HG02678 (cell line): ENCODE measurements around the gene PARD6B.

Experiments
- ATAC-seq: cut with Tn5 transposase; IDR thresholded peaks from one replicate; pipeline ENCODE4 v1.9.1; 2021; ENCODE audit warnings: mild to moderate bottlenecking, moderate library complexity; ENCODE audit not compliant: unreplicated experiment

PARD6B gene

DNA sequence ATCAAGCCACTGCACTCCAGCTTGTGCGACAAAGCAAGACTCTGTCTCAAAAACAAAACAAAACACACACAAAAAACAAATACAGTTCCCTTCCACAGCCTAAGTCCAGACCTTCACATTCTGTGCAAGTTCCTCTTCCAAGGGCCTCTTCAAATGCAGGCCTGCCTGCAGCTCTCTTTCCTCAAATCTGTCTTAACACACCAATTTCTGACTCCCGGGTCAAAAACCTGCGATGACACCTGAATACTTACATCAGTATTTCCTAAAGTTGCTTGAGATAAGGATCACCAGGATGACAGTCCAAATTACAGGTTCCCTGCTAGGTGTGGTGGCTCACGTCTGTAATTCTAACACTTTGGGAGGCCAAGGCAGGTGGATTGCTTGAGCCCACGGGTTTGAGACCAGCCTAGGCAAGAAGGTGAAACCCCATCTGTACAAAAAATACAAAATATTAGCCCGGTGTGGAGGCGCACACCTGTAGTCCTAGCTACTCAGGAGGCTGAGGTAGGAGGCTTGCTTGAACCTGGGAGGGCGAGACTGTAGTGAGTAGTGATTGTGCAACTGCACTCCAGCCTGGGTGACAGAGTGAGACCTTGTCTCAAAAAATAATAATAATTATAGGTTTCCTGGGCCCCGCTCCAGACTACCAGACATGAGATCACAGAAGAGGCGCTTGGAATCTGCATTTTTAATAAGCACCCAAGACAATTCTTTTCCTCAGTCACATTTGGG, 8.8 kb upstream of the PARD6B start:
- ATAC-seq, result no peak

DNA sequence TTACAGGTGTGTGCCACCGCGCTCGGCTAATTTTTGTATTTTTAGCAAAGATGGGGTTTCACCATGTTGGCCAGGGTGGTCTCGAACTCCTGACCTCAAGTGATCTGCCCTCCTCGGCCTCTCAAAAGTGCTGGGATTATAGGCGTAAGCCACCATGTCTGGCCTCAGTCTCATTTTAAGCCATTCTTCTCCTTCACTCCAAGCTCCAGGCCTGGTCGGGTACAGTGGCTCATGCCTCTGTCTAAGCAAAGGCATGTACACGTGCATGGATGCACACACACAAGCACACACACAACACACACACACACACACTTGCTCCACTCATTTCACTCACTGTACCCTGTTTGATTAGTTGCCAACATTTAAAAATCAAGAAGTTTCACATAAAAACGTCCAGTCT, 7.7 kb upstream of the PARD6B start:
- no peak for ATAC-seq

- ATAC-seq, result no peak
These were observed 7.2 kb upstream of the PARD6B start for GRCh38 chr20:50724112-50724725.

- no peak for ATAC-seq
These were observed 6.3 kb upstream of the PARD6B start for GRCh38 chr20:50724851-50725723.

DNA sequence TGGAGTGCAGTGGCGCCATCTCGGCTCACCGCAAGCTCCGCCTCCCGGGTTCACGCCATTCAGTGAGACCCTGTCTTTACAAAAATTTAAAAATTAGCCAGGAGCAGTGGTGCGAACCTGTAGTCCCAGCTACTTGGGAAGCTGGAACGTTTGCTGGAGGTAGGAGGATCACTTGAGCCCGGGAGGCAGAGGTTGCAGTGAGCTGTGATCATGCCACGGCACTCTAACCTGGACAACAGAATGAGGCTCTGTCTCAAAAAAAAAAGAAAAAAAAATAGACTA, 5.7 kb upstream of the PARD6B start:
- ATAC-seq, result no peak

DNA sequence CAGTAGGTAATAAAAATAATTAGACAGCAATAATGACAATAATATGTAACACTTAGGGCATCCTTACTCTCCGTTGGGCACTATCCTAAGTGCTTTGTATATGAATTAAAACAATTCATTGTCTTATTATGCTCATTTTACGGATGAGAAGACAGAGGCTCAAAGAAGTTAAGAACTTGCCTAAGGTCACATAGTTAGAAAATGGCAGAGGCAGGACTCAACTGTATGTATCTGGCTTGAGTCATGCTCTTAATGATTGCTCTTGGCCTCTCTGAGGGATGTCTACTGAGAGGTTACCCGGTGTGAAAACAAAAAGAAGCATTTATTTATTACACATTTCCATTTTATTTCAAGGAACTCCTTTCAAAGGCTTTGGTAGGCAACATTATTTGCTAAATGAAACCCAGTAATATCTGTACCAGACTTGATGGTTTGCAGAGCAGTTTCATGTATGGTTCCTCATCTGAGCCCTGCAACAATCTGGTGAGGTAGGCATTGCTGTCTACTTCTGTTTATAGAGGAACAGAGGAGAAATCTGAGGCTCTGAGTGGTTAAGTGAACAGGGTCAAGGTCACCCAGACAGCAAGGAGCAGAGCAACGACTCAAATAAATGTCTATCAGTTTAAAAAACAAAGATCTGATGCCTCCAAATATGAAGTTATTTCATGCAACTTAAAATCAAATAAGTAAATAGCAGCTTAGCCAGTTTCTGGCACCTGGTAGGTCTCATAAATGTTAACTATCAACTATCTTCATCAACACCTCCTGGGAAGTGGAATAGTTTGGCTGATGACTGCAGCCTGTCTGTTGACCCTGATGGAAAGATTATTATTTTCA, 4.2 kb upstream of the PARD6B start:
- no peak for ATAC-seq

DNA sequence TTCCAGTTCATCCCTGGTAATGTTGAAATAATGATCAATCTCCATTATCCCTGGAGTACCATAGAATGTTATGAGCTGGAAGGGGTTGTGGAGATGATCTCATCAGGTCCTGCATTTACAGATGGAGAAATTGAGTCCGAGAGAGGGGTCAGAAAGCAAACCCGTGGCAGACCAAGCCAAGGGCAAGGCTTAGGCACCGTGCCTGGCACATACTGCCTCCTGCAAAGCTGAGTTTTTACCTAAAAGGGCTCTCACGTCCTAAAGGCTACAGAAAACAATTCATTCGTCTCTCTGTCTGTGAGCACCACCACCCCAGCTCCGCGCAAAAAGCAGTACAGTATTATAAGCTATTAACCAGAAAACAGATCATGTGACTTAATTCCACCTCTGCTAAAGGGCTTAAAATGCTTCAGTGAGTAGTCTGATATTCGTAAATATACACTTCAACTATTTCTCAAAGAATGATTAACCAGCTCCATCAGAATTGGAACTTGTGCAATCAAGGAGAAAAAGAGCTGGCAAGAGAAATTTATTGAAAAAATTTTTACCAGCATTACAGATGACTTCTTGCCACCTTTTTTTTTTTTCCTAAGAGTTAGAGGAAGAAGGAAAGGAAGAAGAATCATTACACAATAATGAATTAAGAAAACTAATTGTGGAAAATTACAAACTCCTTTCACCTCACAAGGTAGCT, 3.4 kb upstream of the PARD6B start:
- ATAC-seq, result no peak

DNA sequence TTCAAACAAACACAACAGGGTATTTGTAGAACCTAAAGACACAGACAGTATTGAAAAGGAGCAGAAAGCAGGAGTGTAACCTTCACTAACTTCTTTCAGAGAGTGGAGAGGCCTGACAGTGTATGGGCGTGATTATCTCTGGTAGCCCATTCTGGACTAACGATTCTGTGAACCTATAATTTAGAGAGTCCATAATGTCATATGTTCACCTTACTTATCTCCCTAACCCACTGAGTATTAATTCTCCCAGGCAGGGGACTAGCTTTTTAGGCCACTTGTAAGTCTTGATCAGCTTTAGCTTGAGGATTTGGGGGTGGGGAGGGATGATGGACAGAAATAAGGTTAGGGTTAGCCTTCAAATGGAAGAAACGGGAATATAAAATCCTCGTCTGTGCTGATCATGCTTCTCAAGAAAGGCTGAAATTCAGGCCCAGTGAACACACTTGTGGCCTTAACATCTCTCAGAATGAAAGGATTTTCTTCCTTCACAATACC, 2.8 kb upstream of the PARD6B start:
- no peak for ATAC-seq

DNA sequence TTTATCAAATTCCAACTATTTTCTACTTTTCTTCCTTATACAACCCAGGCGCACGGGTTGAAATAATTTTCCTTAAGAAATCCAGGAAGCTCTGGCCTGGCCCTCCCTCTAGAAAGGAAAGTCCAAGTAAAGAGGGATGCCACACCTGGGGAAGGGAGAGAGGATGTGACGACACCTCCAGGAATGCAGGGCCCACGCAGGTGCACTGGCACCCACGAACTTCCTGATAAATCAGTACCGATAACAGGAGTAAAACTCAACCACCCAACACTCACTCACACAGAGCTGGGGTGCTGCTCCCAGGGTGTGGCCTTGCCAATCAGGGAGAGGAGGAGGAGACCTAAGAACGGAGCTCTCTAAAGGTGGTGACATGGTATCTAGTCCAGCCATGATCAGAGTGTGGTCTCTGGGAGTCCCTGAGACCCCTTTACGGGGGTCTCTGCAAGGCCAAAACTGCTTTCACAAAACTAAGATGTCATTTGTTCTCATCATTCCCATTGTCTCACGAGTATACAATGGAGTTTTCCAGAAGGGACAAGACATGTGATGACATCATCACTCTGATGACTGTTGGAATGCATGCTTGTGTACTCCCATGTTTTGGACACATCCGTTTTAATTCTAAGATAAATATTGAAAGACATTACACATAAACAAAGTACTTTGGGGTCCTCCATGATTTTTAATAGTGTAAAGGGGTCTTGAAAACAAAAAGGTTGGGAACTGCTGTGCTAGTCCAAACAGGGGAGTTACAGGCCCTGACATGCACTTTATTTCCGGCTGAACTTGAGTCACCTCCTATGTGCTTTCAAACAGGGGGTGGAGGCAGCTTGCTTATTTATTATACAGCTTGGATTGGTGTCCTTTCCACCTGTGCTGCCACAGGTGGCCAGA, 2.2 kb upstream of the PARD6B start:
- no peak for ATAC-seq

- no peak for ATAC-seq
These were observed 1.2 kb upstream of the PARD6B start for GRCh38 chr20:50729901-50730764.

- no peak for ATAC-seq
These were observed 670 bp upstream of the PARD6B start for GRCh38 chr20:50730765-50731054.

- no peak for ATAC-seq
These were observed 730 bp downstream of the PARD6B start for GRCh38 chr20:50731930-50732690.

- ATAC-seq, result no peak
These were observed 2.4 kb downstream of the PARD6B start for GRCh38 chr20:50733644-50734349.

GRCh38 chr20:50734730-50735679, 3.6 kb downstream of the PARD6B start:
- no peak for ATAC-seq

GRCh38 chr20:50735813-50736212, 4.4 kb downstream of the PARD6B start:
- no peak for ATAC-seq

- no peak for ATAC-seq
These were observed 6.0 kb downstream of the PARD6B start for GRCh38 chr20:50737352-50737751.
